Measurements from ENCODE around the gene RWDD2A. TPM values are rescaled to one million over a fixed set of nuclear protein-coding genes. Genes with fewer than 3 reads are reported as not detected.
A peak's percentile ranks its signal among the peaks of the same experiment; 100 is the strongest.

RWDD2A gene
- polyA plus RNA-seq (2011; rRNA removed) (6.5 and 8.3 TPM in 2 replicates), polyA minus RNA-seq (2011; rRNA and poly(A)+ RNA removed) (3.8 and 4.7 TPM in 2 replicates)

DNA sequence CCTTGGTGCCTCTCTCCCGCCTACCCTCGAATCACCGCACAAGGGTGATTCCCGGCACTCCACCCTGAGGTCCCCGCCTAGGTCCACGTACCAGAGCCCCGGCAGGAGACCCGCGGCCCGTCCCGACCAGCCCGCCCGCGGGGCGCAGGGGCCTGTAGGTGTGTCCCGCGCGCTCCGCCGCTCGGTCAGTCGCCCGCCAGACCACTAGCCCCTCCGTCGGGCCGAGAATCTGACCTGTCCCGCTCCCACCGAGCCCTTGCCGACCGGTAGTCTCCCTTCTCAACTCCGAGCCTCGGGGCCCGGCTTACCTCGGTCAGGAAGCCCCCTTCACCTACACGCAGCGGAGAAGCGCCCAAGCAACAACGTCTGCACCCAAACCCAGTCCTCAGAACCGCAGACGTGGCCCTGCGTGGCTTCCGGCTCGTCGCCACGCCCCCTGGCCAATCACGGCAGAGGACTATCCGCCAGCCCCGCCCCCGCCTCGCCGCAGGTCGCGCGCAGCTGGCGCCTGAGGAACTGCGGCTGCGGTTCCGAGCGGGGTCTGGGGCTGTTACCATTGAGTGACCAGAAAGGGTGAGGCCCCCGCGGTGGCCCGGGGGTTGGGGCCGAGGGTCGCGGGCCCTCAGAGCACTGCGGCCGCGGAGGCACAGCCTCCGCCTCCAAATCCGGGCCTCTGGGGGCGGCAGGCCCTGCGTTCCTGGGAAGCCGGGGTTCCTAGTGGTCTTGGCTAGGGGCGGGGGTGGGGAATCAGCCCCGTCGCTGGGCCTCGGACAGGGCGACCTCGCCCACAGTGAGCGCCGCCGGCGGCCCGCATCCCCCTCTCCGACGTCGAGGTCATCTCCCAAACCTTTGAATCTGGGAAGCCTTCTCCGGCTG, at the start of gene RWDD2A, which contains the start of gene PGM3:
TSS of gene RWDD2A (plus strand) at position 487 of the 876 bp plus-strand sequence. CDS start 1,095 bp downstream, outside the sequence.
TSS of gene PGM3 (minus strand) at position 395 of the 876 bp plus-strand sequence. CDS start 2,253 bp downstream, outside the sequence.
- Histone ChIP-seq H3K4me3 (ENCODE audit: low read depth, low read length) (peak within 1 kb of the TSS; percentile 94), H3K27ac (ENCODE audit: low read depth, low read length) (peak within 1 kb of the TSS; percentile 82), H3K9me3 (ENCODE audit: control insufficient read depth, insufficient read depth, low read length) (no peaks in the 10 kb centered on the region; the same call in 1 of the 2 replicates), H3K27me3 (ENCODE audit: control insufficient read depth, insufficient read depth, low read length) (no peaks in the 10 kb centered on the region)
- peak; percentile 58 for DNase-seq (ENCODE audit: low read depth, low spot score)
- TF ChIP-seq, protein P1, sequence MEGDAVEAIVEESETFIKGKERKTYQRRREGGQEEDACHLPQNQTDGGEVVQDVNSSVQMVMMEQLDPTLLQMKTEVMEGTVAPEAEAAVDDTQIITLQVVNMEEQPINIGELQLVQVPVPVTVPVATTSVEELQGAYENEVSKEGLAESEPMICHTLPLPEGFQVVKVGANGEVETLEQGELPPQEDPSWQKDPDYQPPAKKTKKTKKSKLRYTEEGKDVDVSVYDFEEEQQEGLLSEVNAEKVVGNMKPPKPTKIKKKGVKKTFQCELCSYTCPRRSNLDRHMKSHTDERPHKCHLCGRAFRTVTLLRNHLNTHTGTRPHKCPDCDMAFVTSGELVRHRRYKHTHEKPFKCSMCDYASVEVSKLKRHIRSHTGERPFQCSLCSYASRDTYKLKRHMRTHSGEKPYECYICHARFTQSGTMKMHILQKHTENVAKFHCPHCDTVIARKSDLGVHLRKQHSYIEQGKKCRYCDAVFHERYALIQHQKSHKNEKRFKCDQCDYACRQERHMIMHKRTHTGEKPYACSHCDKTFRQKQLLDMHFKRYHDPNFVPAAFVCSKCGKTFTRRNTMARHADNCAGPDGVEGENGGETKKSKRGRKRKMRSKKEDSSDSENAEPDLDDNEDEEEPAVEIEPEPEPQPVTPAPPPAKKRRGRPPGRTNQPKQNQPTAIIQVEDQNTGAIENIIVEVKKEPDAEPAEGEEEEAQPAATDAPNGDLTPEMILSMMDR (IDR thresholded peaks at IDR 0.05; ENCODE audit: low read depth, low read length), result no peak
- ChIA-PET CTCF (interaction anchor here (1.3 to 7.0 kb wide), 2 partner anchors 127 to 319 kb away, joined by 3 to 65 read pairs; partner anchors contain the start of genes DOP1A, PRSS35 and UBE3D), POLR2A (interaction anchor here (0.6 to 1.1 kb wide), 4 partner anchors 12 to 22 kb away, joined by 3 to 6 read pairs (median 4); no protein-coding TSS in a partner anchor)

DNA sequence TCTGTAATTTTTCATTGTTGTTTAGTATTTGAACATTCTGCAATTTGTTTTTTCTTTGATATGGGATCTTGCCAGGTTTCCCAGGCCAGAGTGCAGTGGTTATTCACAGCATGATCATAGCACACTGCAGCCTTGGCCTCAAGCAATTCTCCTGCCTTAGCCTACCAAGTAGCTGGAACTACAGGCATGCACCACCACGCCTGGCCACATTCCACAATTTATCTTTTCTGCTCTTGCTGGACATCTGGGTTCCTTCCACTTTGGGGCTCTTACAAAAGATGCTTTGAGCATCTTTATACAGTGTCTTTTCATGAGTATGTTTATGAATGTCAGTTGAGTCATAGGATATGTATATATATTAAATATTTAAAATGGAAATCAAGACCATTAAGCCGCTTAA, 42.0 kb upstream of the RWDD2A start:
- H3K27ac ChIP-seq (ENCODE audit: low read depth, low read length), result no peak overlapping the region
- CTCF ChIA-PET, result no interaction called here
- no peaks in the 10 kb centered on the region for H3K9me3 ChIP-seq (ENCODE audit: control insufficient read depth, insufficient read depth, low read length)
- TF ChIP-seq, protein P1 (IDR thresholded peaks at IDR 0.05; ENCODE audit: low read depth, low read length), result no peak
- DNase-seq (ENCODE audit: low read depth, low spot score), result peak; percentile 49
- H3K4me3 ChIP-seq (ENCODE audit: low read depth, low read length), result no peak overlapping the region
- H3K27me3 ChIP-seq (ENCODE audit: control insufficient read depth, insufficient read depth, low read length), result no peaks in the 10 kb centered on the region
- POLR2A ChIA-PET, result no interaction called here

DNA sequence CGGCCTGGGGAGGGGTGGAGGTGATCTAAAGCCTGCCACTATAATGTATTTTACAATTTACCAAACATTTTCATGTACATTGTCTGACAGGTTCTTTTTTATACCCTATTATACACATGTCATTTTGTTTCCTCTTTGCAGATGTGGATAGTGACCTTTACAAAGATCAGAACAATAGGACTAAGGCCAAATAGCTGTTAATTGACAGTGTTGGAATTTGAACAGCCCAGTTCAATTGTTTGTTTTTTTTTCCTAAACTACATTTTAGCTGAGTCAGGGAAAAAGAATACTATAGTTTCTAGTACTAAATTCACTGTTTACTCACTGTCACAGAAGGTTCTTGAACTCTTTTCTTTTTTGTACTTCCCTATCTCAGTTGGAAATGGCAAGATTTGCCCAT, 40.2 kb upstream of the RWDD2A start:
- Histone ChIP-seq H3K9me3 (ENCODE audit: control insufficient read depth, insufficient read depth, low read length) (no peaks in the 10 kb centered on the region), H3K27me3 (ENCODE audit: control insufficient read depth, insufficient read depth, low read length) (no peaks in the 10 kb centered on the region), H3K27ac (ENCODE audit: low read depth, low read length) (no peak overlapping the region), H3K4me3 (ENCODE audit: low read depth, low read length) (no peak overlapping the region)
- ChIA-PET CTCF (interaction anchor here (3.8 kb wide), 1 partner anchor 86 kb away, joined by 39 read pairs; the partner anchor contains the start of genes DOP1A and UBE3D), POLR2A (no interaction called here)
- TF ChIP-seq, protein P1 (IDR thresholded peaks at IDR 0.05; ENCODE audit: low read depth, low read length), result no peak
- no peak for DNase-seq (ENCODE audit: low read depth, low spot score)

DNA sequence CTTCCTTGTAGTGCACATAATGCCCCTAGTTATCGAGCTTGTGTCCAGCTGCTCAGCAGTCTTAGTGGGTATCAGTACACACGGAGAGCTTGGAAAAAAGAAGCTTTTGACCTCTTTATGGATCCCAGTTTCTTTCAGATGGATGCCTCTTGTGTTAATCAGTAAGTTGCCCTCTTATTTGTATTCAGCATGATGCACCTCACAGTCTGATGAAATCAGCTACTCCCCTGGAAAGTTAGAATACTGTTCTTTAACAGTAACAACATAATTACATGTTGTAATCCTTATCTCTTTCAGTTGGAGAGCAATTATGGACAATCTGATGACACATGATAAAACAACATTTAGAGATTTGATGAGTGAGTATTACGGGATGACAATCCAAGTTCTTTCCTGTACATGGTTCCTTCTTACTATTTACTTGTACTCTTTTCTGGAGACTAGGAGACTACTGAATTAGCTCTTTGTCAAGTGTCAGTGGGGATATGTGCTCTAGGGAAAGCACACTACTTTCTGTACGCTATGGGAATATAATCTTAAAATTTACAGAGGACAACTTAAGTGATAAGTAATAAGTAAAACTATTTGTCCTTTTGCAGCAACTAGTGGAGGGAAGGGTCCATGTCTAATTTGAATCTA, 39.2 kb upstream of the RWDD2A start:
- ChIA-PET POLR2A (no interaction called here), CTCF (interaction anchor here (3.8 kb wide), 1 partner anchor 87 kb away, joined by 39 read pairs; the partner anchor contains the start of genes DOP1A and UBE3D)
- Histone ChIP-seq H3K9me3 (ENCODE audit: control insufficient read depth, insufficient read depth, low read length) (no peaks in the 10 kb centered on the region), H3K4me3 (ENCODE audit: low read depth, low read length) (no peak overlapping the region), H3K27me3 (ENCODE audit: control insufficient read depth, insufficient read depth, low read length) (no peaks in the 10 kb centered on the region), H3K27ac (ENCODE audit: low read depth, low read length) (no peak overlapping the region)
- TF ChIP-seq, protein P1 (IDR thresholded peaks at IDR 0.05; ENCODE audit: low read depth, low read length), result no peak
- DNase-seq (ENCODE audit: low read depth, low spot score), result no peak

All from AG04450 (cell line).